Caco-2 (cell line): ENCODE measurements around the gene MBD4. TPM values are rescaled to one million over a fixed set of nuclear protein-coding genes. Genes with fewer than 3 reads are reported as not detected.

Source experiments
- BruUV-seq: library from RNA; stranded (reverse); fragments of 400-500 nt; replicated peaks from 2 replicates; lab custom pipeline; 2021; lab: Mats Ljungman, UMichigan
- CTCF ChIA-PET: fragments of 300-600 bp; sonication (Branson Sonifier 250); formaldehyde crosslinking; loops from one replicate; lab custom pipeline; 2022; ENCODE audit warnings: antibody characterized with exemption; lab: Charles Lee
- POLR2A ChIA-PET: fragments of 300-600 bp; sonication (Branson Sonifier 250); formaldehyde crosslinking; loops from one replicate; lab custom pipeline; 2022; ENCODE audit warnings: antibody characterized with exemption; lab: Charles Lee
- DNase-seq, 2 experiments: peaks; one replicate each; pipeline versions ENCODE4 v3.0.0 to v3.0.0-alpha.2; 2020 to 2022
- H3K27me3 ChIP-seq: replicated peaks from 2 replicates; pipeline ENCODE4 v1.6.0; 2011; ENCODE audit warnings: low read length; ENCODE audit not compliant: control insufficient read depth, insufficient read depth
- H3K36me3 ChIP-seq: 2 replicates; pipeline ENCODE4 v1.5.1; 2011; ENCODE audit warnings: low read length; ENCODE audit not compliant: control insufficient read depth, insufficient read depth
- H3K4me1 ChIP-seq: fragments of 250-450 bp; sonication (Bioruptor Pico); 2 replicates; pipeline ENCODE4 v1.5.1; 2020; ENCODE audit warnings: mild to moderate bottlenecking
- H3K4me3 ChIP-seq: 2 replicates; pipeline ENCODE4 v1.5.1; 2011; ENCODE audit warnings: low read depth, mild to moderate bottlenecking, control low read depth, low read length
- H3K9me3 ChIP-seq: fragments of 250-450 bp; sonication (Bioruptor Pico); 2 replicates; pipeline ENCODE4 v1.5.1; 2020; ENCODE audit warnings: mild to moderate bottlenecking, moderate library complexity
- H3K27ac Mint-ChIP-seq: one replicate; pipeline ENCODE4 v1.8.0; 2022; ENCODE audit warnings: mixed read lengths; ENCODE audit not compliant: unreplicated experiment
- H3K27me3 Mint-ChIP-seq: one replicate; pipeline ENCODE4 v1.8.0; 2022; ENCODE audit warnings: mixed read lengths; ENCODE audit not compliant: insufficient read depth, unreplicated experiment
- H3K36me3 Mint-ChIP-seq: one replicate; pipeline ENCODE4 v1.8.0; 2022; ENCODE audit warnings: mild to moderate bottlenecking, mixed read lengths; ENCODE audit not compliant: insufficient read depth, unreplicated experiment
- H3K4me1 Mint-ChIP-seq: one replicate; pipeline ENCODE4 v1.8.0; 2022; ENCODE audit warnings: low read depth, mixed read lengths; ENCODE audit not compliant: unreplicated experiment
- H3K4me3 Mint-ChIP-seq: one replicate; pipeline ENCODE4 v1.8.0; 2022; ENCODE audit warnings: mild to moderate bottlenecking, moderate library complexity, mixed read lengths; ENCODE audit not compliant: unreplicated experiment
- H3K9me3 Mint-ChIP-seq: one replicate; pipeline ENCODE4 v1.8.0; 2022; ENCODE audit warnings: mixed read lengths; ENCODE audit not compliant: unreplicated experiment
- CTCF ChIP-seq, 2 experiments: fragments of 200-600 bp in 1 of 2; IDR thresholded peaks; 1 replicate in 1 of 2; 2 replicates in 1 of 2; pipeline versions ENCODE4 v1.5.1 to v1.8.0; 2011 to 2022; ENCODE audit warnings: antibody characterized with exemption in 1 of 2, control low read depth in 1 of 2, inconsistent platforms in 1 of 2, low read depth in 1 of 2, low read length in 1 of 2, mild to moderate bottlenecking in 1 of 2, moderate library complexity in 1 of 2; ENCODE audit not compliant: insufficient read depth in 1 of 2, severe bottlenecking in 1 of 2, unreplicated experiment in 1 of 2
- intact Hi-C: fragments of 100-400 bp; cut with micrococcal nuclease; formaldehyde crosslinking; loops from one replicate; pipeline ENCODE4 v1.10.0; 2022; ENCODE audit not compliant: unreplicated experiment
- total RNA-seq: library from RNA; stranded (reverse); gene quantifications from 2 replicates; pipeline ENCODE4 v1.2.3, GENCODE V29; 2022

The MBD4 gene
- total RNA-seq, 1 experiment from 2014 or later, result 33.5 TPM

- H3K27ac Mint-ChIP-seq, result no peak overlapping the region
- H3K9me3 Mint-ChIP-seq, result no peaks in the 10 kb centered on the region
- BruUV-seq, result no TSS peak
- H3K36me3 Mint-ChIP-seq, result no peaks in the 10 kb centered on the region
- no peaks in the 10 kb centered on the region for H3K9me3 ChIP-seq
- H3K4me3 Mint-ChIP-seq, result no peak overlapping the region
- peaks cover 7% of the 10 kb centered on the region for H3K4me1 Mint-ChIP-seq
- no peak for TF ChIP-seq CTCF (IDR thresholded peaks at IDR 0.05; ENCODE audit: insufficient read depth in 1 of 2, low read depth in 1 of 2, low read length in 1 of 2, severe bottlenecking in 1 of 2, unreplicated experiment in 1 of 2)
- intact Hi-C loops, result no loop called here
- no peaks in the 10 kb centered on the region for H3K36me3 ChIP-seq
- peak in 1 of 2 experiments; percentile 5 for DNase-seq
- peaks cover 16% of the 10 kb centered on the region for H3K4me1 ChIP-seq
- POLR2A ChIA-PET, result no interaction called here
- no peaks in the 10 kb centered on the region for H3K27me3 Mint-ChIP-seq
- no peak overlapping the region for H3K4me3 ChIP-seq
- no peaks in the 10 kb centered on the region for H3K27me3 ChIP-seq
- CTCF ChIA-PET, result interaction anchor here (0.7 kb wide), 1 partner anchor 216 kb away, joined by 3 read pairs; no protein-coding TSS in a partner anchor
These were observed 27.1 kb downstream of the MBD4 start for GRCh38 chr3:129412542-129413198.

GRCh38 chr3:129410971-129411370 is 28.8 kb downstream of the MBD4 start:
- H3K4me3 Mint-ChIP-seq, result no peak overlapping the region
- BruUV-seq, result no TSS peak

GRCh38 chr3:129409541-129409940 is 30.2 kb downstream of the MBD4 start:
- Histone ChIP-seq H3K27me3 (no peaks in the 10 kb centered on the region), H3K9me3 (no peaks in the 10 kb centered on the region), H3K4me3 (no peak overlapping the region), H3K36me3 (no peaks in the 10 kb centered on the region), H3K4me1 (peaks cover 16% of the 10 kb centered on the region)
- H3K36me3 Mint-ChIP-seq, result no peaks in the 10 kb centered on the region
- no TSS peak for BruUV-seq
- CTCF ChIA-PET, result interaction anchor here (1.1 kb wide), 1 partner anchor 26 kb away, joined by 3 read pairs; no protein-coding TSS in a partner anchor
- H3K27me3 Mint-ChIP-seq, result no peaks in the 10 kb centered on the region
- no peak for TF ChIP-seq CTCF (IDR thresholded peaks at IDR 0.05; ENCODE audit: insufficient read depth in 1 of 2, low read depth in 1 of 2, low read length in 1 of 2, severe bottlenecking in 1 of 2, unreplicated experiment in 1 of 2)
- peaks cover 7% of the 10 kb centered on the region for H3K4me1 Mint-ChIP-seq
- DNase-seq, result no peak
- no peak overlapping the region for H3K27ac Mint-ChIP-seq
- POLR2A ChIA-PET, result no interaction called here
- intact Hi-C loops, result no loop called here
- no peak overlapping the region for H3K4me3 Mint-ChIP-seq
- no peaks in the 10 kb centered on the region for H3K9me3 Mint-ChIP-seq

More at GRCh38 chr3:129410971-129411370, 28.8 kb downstream of the MBD4 start:
- TF ChIP-seq CTCF (IDR thresholded peaks at IDR 0.05; ENCODE audit: insufficient read depth in 1 of 2, low read depth in 1 of 2, low read length in 1 of 2, severe bottlenecking in 1 of 2, unreplicated experiment in 1 of 2), result no peak
- POLR2A ChIA-PET, result no interaction called here
- no peak for DNase-seq
- no peaks in the 10 kb centered on the region for H3K9me3 ChIP-seq
- no peak overlapping the region for H3K4me3 ChIP-seq
- Mint-ChIP-seq H3K27ac (no peak overlapping the region), H3K4me1 (peaks cover 7% of the 10 kb centered on the region), H3K36me3 (no peaks in the 10 kb centered on the region), H3K9me3 (no peaks in the 10 kb centered on the region), H3K27me3 (no peaks in the 10 kb centered on the region)
- H3K27me3 ChIP-seq, result no peaks in the 10 kb centered on the region
- intact Hi-C loops, result no loop called here
- CTCF ChIA-PET, result interaction anchor here (0.5 kb wide), 1 partner anchor 13 kb away, joined by 5 read pairs; no protein-coding TSS in a partner anchor
- peaks cover 16% of the 10 kb centered on the region for H3K4me1 ChIP-seq
- H3K36me3 ChIP-seq, result no peaks in the 10 kb centered on the region
